SK-N-SH (cell line): Measurements from ENCODE around the gene RAB10. TPM values are rescaled to one million over a fixed set of nuclear protein-coding genes. Genes with fewer than 3 reads are reported as not detected.

Source experiments
- CTCF ChIA-PET: fragments of 300-600, 350-600 bp; formaldehyde crosslinking; extraction: SDS; loops from one replicate; lab custom pipeline; 2021; lab: Yijun Ruan, JAX
- POLR2A ChIA-PET: fragments of 350-600 bp; sonication (Branson Sonifier 250); formaldehyde crosslinking; extraction: SDS; loops from one replicate; lab custom pipeline; 2020; ENCODE audit warnings: antibody characterized with exemption, inconsistent platforms; lab: Yijun Ruan, JAX
- DNase-seq: peaks from one replicate; pipeline ENCODE4 v3.0.0; 2012
- H2AFZ ChIP-seq: fragments of 200-600 bp; sonication (generic); 2 replicates; pipeline ENCODE4 v1.8.1; 2016; ENCODE audit warnings: antibody characterized with exemption, mild to moderate bottlenecking, low read depth
- H3F3A ChIP-seq: fragments of 200-600 bp; sonication (generic); replicated peaks from 2 replicates; pipeline ENCODE3; 2016; ENCODE audit warnings: antibody characterized with exemption, mild to moderate bottlenecking; ENCODE audit not compliant: insufficient read depth
- H3K27ac ChIP-seq, 2 experiments: fragments of 200-500 bp in 1 of 2; fragments of 200-600 bp in 1 of 2; sonication (Bioruptor generic) in 1 of 2; sonication (generic), shearing (Covaris generic) in 1 of 2; 2 replicates each; pipeline versions ENCODE4 v1.5.1 to v1.6.1; 2014 to 2016; ENCODE audit warnings: low read depth in 2 of 2, inconsistent platforms in 1 of 2, low read length in 1 of 2, mild to moderate bottlenecking in 1 of 2, mixed read lengths in 1 of 2
- H3K27me3 ChIP-seq: fragments of 200-600 bp; sonication (generic), shearing (Covaris generic); 2 replicates; pipeline ENCODE4 v1.6.1; 2016; ENCODE audit warnings: mixed run types; ENCODE audit not compliant: insufficient read depth
- H3K36me3 ChIP-seq, 2 experiments: fragments of 200-500 bp in 1 of 2; fragments of 200-600 bp in 1 of 2; sonication (Bioruptor generic) in 1 of 2; sonication (generic) in 1 of 2; replicated peaks in 1 of 2; 2 replicates each; pipeline versions ENCODE3 to v1.5.1; 2014 to 2016; ENCODE audit warnings: low read length in 1 of 2, mild to moderate bottlenecking in 1 of 2; ENCODE audit not compliant: insufficient read depth in 2 of 2, control insufficient read depth in 1 of 2
- H3K4me1 ChIP-seq, 2 experiments: fragments of 200-500 bp in 1 of 2; fragments of 200-600 bp in 1 of 2; sonication (Bioruptor generic) in 1 of 2; sonication (generic), shearing (Covaris generic) in 1 of 2; 2 replicates each; pipeline versions ENCODE4 v1.5.1 to v1.6.1; 2014 to 2016; ENCODE audit warnings: low read depth in 1 of 2, low read length in 1 of 2, mixed run types in 1 of 2; ENCODE audit not compliant: insufficient read depth in 2 of 2, control insufficient read depth in 1 of 2
- H3K4me2 ChIP-seq: fragments of 200-600 bp; sonication (generic), shearing (Covaris generic); 2 replicates; pipeline ENCODE4 v1.6.1; 2017; ENCODE audit warnings: mixed run types
- H3K4me3 ChIP-seq, 2 experiments: fragments of 200-500 bp in 1 of 2; fragments of 200-600 bp in 1 of 2; sonication (Bioruptor generic) in 1 of 2; sonication (generic), shearing (Covaris generic) in 1 of 2; 2 replicates each; pipeline versions ENCODE4 v1.5.1 to v1.8.1; 2014 to 2016; ENCODE audit warnings: low read depth in 2 of 2, inconsistent platforms in 1 of 2, low read length in 1 of 2, mild to moderate bottlenecking in 1 of 2, mixed read lengths in 1 of 2, moderate library complexity in 1 of 2
- H3K79me2 ChIP-seq: fragments of 200-600 bp; sonication (generic); 2 replicates; pipeline ENCODE4 v1.8.1; 2017; ENCODE audit warnings: mild to moderate bottlenecking; ENCODE audit not compliant: insufficient read depth
- H3K9ac ChIP-seq: fragments of 200-600 bp; sonication (generic); 2 replicates; pipeline ENCODE4 v1.6.1; 2017; ENCODE audit warnings: mixed run types
- H3K9me2 ChIP-seq: fragments of 200-600 bp; sonication (generic); 2 replicates; pipeline ENCODE4 v1.6.1; 2017; ENCODE audit warnings: mixed run types
- H3K9me3 ChIP-seq: fragments of 200-600 bp; sonication (generic); 2 replicates; pipeline ENCODE4 v1.6.1; 2017; ENCODE audit warnings: mixed run types, mild to moderate bottlenecking, moderate library complexity
- H4K20me1 ChIP-seq: fragments of 200-600 bp; sonication (generic); 2 replicates; pipeline ENCODE4 v1.6.1; 2017; ENCODE audit warnings: mild to moderate bottlenecking, mixed run types; ENCODE audit not compliant: insufficient read depth
- EP300 ChIP-seq, 2 experiments: IDR thresholded peaks; 2 replicates each; pipeline versions ENCODE4 v1.4.0 to v1.6.1; 2012; ENCODE audit warnings: borderline replicate concordance in 1 of 2, low read depth in 1 of 2, low read length in 1 of 2
- EZH2phosphoT487 ChIP-seq: fragments of 200-600 bp; sonication (generic); IDR thresholded peaks from 2 replicates; pipeline ENCODE4 v1.6.1; 2017; ENCODE audit warnings: low read depth, mixed run types, mild to moderate bottlenecking, antibody characterized with exemption, moderate library complexity, borderline replicate concordance
- FOSL2 ChIP-seq: IDR thresholded peaks from 2 replicates; pipeline ENCODE4 v1.4.0; 2012; ENCODE audit warnings: low read depth, mild to moderate bottlenecking, moderate library complexity, borderline replicate concordance
- FOXJ3 ChIP-seq: sonication (generic); formaldehyde crosslinking; IDR thresholded peaks from 2 replicates; pipeline ENCODE4 v1.5.1; 2020; ENCODE audit warnings: mild to moderate bottlenecking, missing genetic modification reagents
- FOXM1 ChIP-seq: IDR thresholded peaks from 2 replicates; pipeline ENCODE4 v1.4.0; 2012; ENCODE audit warnings: low read depth, mild to moderate bottlenecking
- GABPA ChIP-seq: IDR thresholded peaks from 2 replicates; pipeline ENCODE4 v1.4.0; 2012; ENCODE audit warnings: low read depth, mild to moderate bottlenecking
- IRF3 ChIP-seq: fragments of 150-350 bp; IDR thresholded peaks from 2 replicates; pipeline ENCODE4 v1.6.1; 2016; ENCODE audit warnings: mild to moderate bottlenecking, low read depth, low read length
- MAX ChIP-seq: IDR thresholded peaks from 2 replicates; pipeline ENCODE4 v1.4.0; 2012; ENCODE audit warnings: low read depth
- MEF2A ChIP-seq: IDR thresholded peaks from 2 replicates; pipeline ENCODE4 v1.4.0; 2012; ENCODE audit warnings: low read depth, borderline replicate concordance
- MXI1 ChIP-seq: IDR thresholded peaks from 2 replicates; pipeline ENCODE4 v1.6.1; 2012; ENCODE audit warnings: mild to moderate bottlenecking, low read depth, low read length, improper control_type of control experiment
- PBX3 ChIP-seq: IDR thresholded peaks from 2 replicates; pipeline ENCODE4; 2012
- POLR2AphosphoS5 ChIP-seq: IDR thresholded peaks from 2 replicates; pipeline ENCODE4 v1.6.1; 2012; ENCODE audit warnings: low read depth, low read length
- RAD21 ChIP-seq: IDR thresholded peaks from 2 replicates; pipeline ENCODE4 v1.6.1; 2012; ENCODE audit warnings: mild to moderate bottlenecking, low read length
- RCOR1 ChIP-seq: fragments of 150-350 bp; IDR thresholded peaks from 2 replicates; pipeline ENCODE4 v1.6.1; 2017; ENCODE audit warnings: antibody characterized with exemption, low read length
- RXRA ChIP-seq: IDR thresholded peaks from 2 replicates; pipeline ENCODE4 v1.4.0; 2012; ENCODE audit warnings: low read depth, mild to moderate bottlenecking, borderline replicate concordance
- SMC3 ChIP-seq: IDR thresholded peaks from 2 replicates; pipeline ENCODE4 v1.6.1; 2012; ENCODE audit warnings: low read depth, low read length, improper control_type of control experiment
- TAF1 ChIP-seq: IDR thresholded peaks from 2 replicates; pipeline ENCODE4 v1.6.1; 2012; ENCODE audit warnings: low read depth, mild to moderate bottlenecking, low read length, moderate library complexity, borderline replicate concordance
- TCF12 ChIP-seq: IDR thresholded peaks from 2 replicates; pipeline ENCODE4 v1.4.0; 2012
- TEAD4 ChIP-seq: IDR thresholded peaks from 2 replicates; pipeline ENCODE4 v1.4.0; 2012; ENCODE audit warnings: mild to moderate bottlenecking, borderline replicate concordance; ENCODE audit not compliant: insufficient read depth
- YY1 ChIP-seq: IDR thresholded peaks from 2 replicates; pipeline ENCODE4 v1.4.0; 2012; ENCODE audit warnings: low read depth, mild to moderate bottlenecking
- WGBS: methylation state at CpG from one replicate; pipeline ENCODE4 v1.1.6; 2017; ENCODE audit warnings: low lambda C conversion rate; 5-methylcytosine and 5-hydroxymethylcytosine counted together
- polyA plus RNA-seq, 3 experiments: library from polyadenylated mRNA; depleted of rRNA; stranded (reverse); fragments of >200 nt; gene quantifications; 2 replicates each; pipeline ENCODE4 v1.2.3, GENCODE V29; 2012

The RAB10 gene
- polyA plus RNA-seq, 1 of the 3 experiments (the other 2 are of a cell fraction): 47.5 TPM

GRCh38 chr2:26008851-26009566, 24.9 kb upstream of the RAB10 start:
- 71% methylated on average over 2 of the region's 2 CpGs for WGBS
- Histone ChIP-seq H3K4me3 (no peak overlapping the region), H3K9me3 (no peaks in the 10 kb centered on the region), H3K27me3 (no peaks in the 10 kb centered on the region), H3K79me2 (no peaks in the 10 kb centered on the region), H3K9me2 (no peaks in the 10 kb centered on the region), H3K36me3 (no peaks in the 10 kb centered on the region), H2AFZ (no peak overlapping the region)
- ChIA-PET CTCF (interaction anchor here (1.0 to 2.0 kb wide), 4 partner anchors 9 to 136 kb away, joined by 3 to 7 read pairs (median 6); no protein-coding TSS in a partner anchor), POLR2A (no interaction called here)
- no peak for TF ChIP-seq SMC3
- TF ChIP-seq FOSL2: no peak
- TF ChIP-seq TEAD4: no peak
- TF ChIP-seq PBX3: no peak
- TF ChIP-seq MXI1: no peak
- no peak for TF ChIP-seq FOXJ3 (CRISPR knock-in tag)
- TF ChIP-seq RAD21: no peak
- no peak for TF ChIP-seq YY1
- no peak for TF ChIP-seq RXRA
- no peak for TF ChIP-seq TAF1
- TF ChIP-seq GABPA: no peak
- TF ChIP-seq TCF12: no peak
- TF ChIP-seq IRF3: no peak
- TF ChIP-seq RCOR1: no peak
- TF ChIP-seq EZH2phosphoT487: no peak
- TF ChIP-seq MEF2A: no peak
- no peak for TF ChIP-seq MAX
- no peak for TF ChIP-seq FOXM1
- no peak for TF ChIP-seq POLR2AphosphoS5
- TF ChIP-seq EP300 (IDR thresholded peaks at IDR 0.05; ENCODE audit: borderline replicate concordance in 1 of 2, low read depth in 1 of 2, low read length in 1 of 2): no peak
- TF ChIP-seq, all 33 proteins: peak for 0
- H3K4me2 ChIP-seq: no peak overlapping the region
- no peak overlapping the region for H3K27ac ChIP-seq
- peaks cover 8% of the 10 kb centered on the region for H3F3A ChIP-seq
- no peaks in the 10 kb centered on the region for H4K20me1 ChIP-seq
- peaks cover 0 to 11% of the 10 kb centered on the region in 2 experiments; a peak in 2 of 4 replicates for H3K4me1 ChIP-seq
- no peak overlapping the region for H3K9ac ChIP-seq
- no peak for DNase-seq
